Activated CD4-positive, alpha-beta T cell treated with anti-CD3 and anti-CD28 coated beads, Interleukin-2, amount 10 ng/mL, durations not matched to agents 7 days and 5 days (primary cell): ENCODE data around the gene MRGPRX2. TPM values are rescaled to one million over a fixed set of nuclear protein-coding genes. Genes with fewer than 3 reads are reported as not detected.

Source experiments
- CTCF ChIA-PET: fragments of 350-600 bp; sonication (Branson Sonifier 250); formaldehyde crosslinking; loops from one replicate; lab custom pipeline; 2021; ENCODE audit warnings: antibody characterized with exemption; lab: Charles Lee
- POLR2A ChIA-PET: fragments of 350-600 bp; sonication (Branson Sonifier 250); formaldehyde crosslinking; loops from one replicate; lab custom pipeline; 2021; ENCODE audit warnings: antibody characterized with exemption; lab: Charles Lee
- DNase-seq: peaks from one replicate; pipeline ENCODE4 v3.0.0-alpha.2; 2020
- H3K27ac Mint-ChIP-seq: one replicate; pipeline ENCODE4 v1.8.0; 2021; ENCODE audit warnings: mild to moderate bottlenecking, moderate library complexity, mixed read lengths
- H3K27me3 Mint-ChIP-seq: one replicate; pipeline ENCODE4 v1.8.0; 2021; ENCODE audit warnings: mixed read lengths
- H3K36me3 Mint-ChIP-seq: one replicate; pipeline ENCODE4 v1.8.0; 2021; ENCODE audit warnings: low read depth, mixed read lengths
- H3K4me1 Mint-ChIP-seq: one replicate; pipeline ENCODE4 v1.8.0; 2021; ENCODE audit warnings: mixed read lengths
- H3K4me3 Mint-ChIP-seq: one replicate; pipeline ENCODE4 v1.8.0; 2021; ENCODE audit warnings: mild to moderate bottlenecking, moderate library complexity, mixed read lengths
- H3K9me3 Mint-ChIP-seq: one replicate; pipeline ENCODE4 v1.8.0; 2021; ENCODE audit warnings: mixed read lengths
- total RNA-seq, 2 experiments: library from RNA; stranded (reverse); gene quantifications; one replicate each; pipeline ENCODE4 v1.2.3, GENCODE V29; 2021

The MRGPRX2 gene
- total RNA-seq: not detected

GRCh38 chr11:19060629-19061028 is at the start of gene MRGPRX2:
MRGPRX2 (minus strand) TSS chr11:19060717; CDS start chr11:19056402, 4,315 bp downstream.
- peaks cover 21% of the 10 kb centered on the region for H3K27me3 Mint-ChIP-seq
- ChIA-PET CTCF (interaction anchor here (0.6 to 2.1 kb wide), 2 partner anchors 10 to 1092 kb away, joined by 3 to 10 read pairs; no protein-coding TSS in a partner anchor), POLR2A (no interaction called here)
- no peaks in the 10 kb centered on the region for H3K9me3 Mint-ChIP-seq
- no peaks in the 10 kb centered on the region for H3K36me3 Mint-ChIP-seq
- H3K27ac Mint-ChIP-seq: no peak within 1 kb of the TSS
- peaks cover 18% of the 10 kb centered on the region for H3K4me1 Mint-ChIP-seq
- H3K4me3 Mint-ChIP-seq: no peak within 1 kb of the TSS
- DNase-seq: no peak

GRCh38 chr11:19110295-19110694 is 49.8 kb upstream of the MRGPRX2 start:
- Mint-ChIP-seq H3K4me3 (no peak overlapping the region), H3K27me3 (peaks cover 19% of the 10 kb centered on the region), H3K4me1 (no peaks in the 10 kb centered on the region), H3K27ac (no peak overlapping the region), H3K9me3 (no peaks in the 10 kb centered on the region), H3K36me3 (no peaks in the 10 kb centered on the region)
- no peak for DNase-seq
- ChIA-PET CTCF (interaction anchor here (1.0 kb wide), 1 partner anchor 30 kb away, joined by 3 read pairs; no protein-coding TSS in a partner anchor), POLR2A (no interaction called here)

GRCh38 chr11:19107125-19107524 is 46.6 kb upstream of the MRGPRX2 start:
- CTCF ChIA-PET: no interaction called here
- Mint-ChIP-seq H3K4me3 (no peak overlapping the region), H3K27me3 (peaks cover 10% of the 10 kb centered on the region), H3K27ac (no peak overlapping the region), H3K4me1 (no peaks in the 10 kb centered on the region), H3K9me3 (no peaks in the 10 kb centered on the region), H3K36me3 (no peaks in the 10 kb centered on the region)
- DNase-seq: no peak
- POLR2A ChIA-PET: no interaction called here

- H3K27ac Mint-ChIP-seq: no peak overlapping the region
- CTCF ChIA-PET: no interaction called here
- POLR2A ChIA-PET: no interaction called here
Measured at GRCh38 chr11:19105011-19105410, 44.5 kb upstream of the MRGPRX2 start.

GRCh38 chr11:19102521-19102900 is 42.0 kb upstream of the MRGPRX2 start:
- POLR2A ChIA-PET: no interaction called here
- Mint-ChIP-seq H3K9me3 (no peaks in the 10 kb centered on the region), H3K36me3 (no peaks in the 10 kb centered on the region), H3K27me3 (peaks cover 17% of the 10 kb centered on the region), H3K27ac (no peak overlapping the region), H3K4me3 (no peak overlapping the region), H3K4me1 (no peaks in the 10 kb centered on the region)
- no peak for DNase-seq
- CTCF ChIA-PET: no interaction called here

More at GRCh38 chr11:19105011-19105410, 44.5 kb upstream of the MRGPRX2 start:
- Mint-ChIP-seq H3K9me3 (no peaks in the 10 kb centered on the region), H3K4me1 (no peaks in the 10 kb centered on the region), H3K4me3 (no peak overlapping the region), H3K27me3 (peaks cover 9% of the 10 kb centered on the region), H3K36me3 (no peaks in the 10 kb centered on the region)
- no peak for DNase-seq

- no peaks in the 10 kb centered on the region for H3K4me1 Mint-ChIP-seq
- CTCF ChIA-PET: no interaction called here
- peaks cover 20% of the 10 kb centered on the region for H3K27me3 Mint-ChIP-seq
Measured at GRCh38 chr11:19101796-19102520, 41.4 kb upstream of the MRGPRX2 start.

GRCh38 chr11:19100885-19101284 is 40.4 kb upstream of the MRGPRX2 start:
- CTCF ChIA-PET: no interaction called here
- POLR2A ChIA-PET: no interaction called here
- Mint-ChIP-seq H3K4me1 (no peaks in the 10 kb centered on the region), H3K27me3 (peaks cover 29% of the 10 kb centered on the region), H3K4me3 (no peak overlapping the region), H3K27ac (no peak overlapping the region), H3K36me3 (no peaks in the 10 kb centered on the region), H3K9me3 (no peaks in the 10 kb centered on the region)
- DNase-seq: no peak

More at GRCh38 chr11:19101796-19102520, 41.4 kb upstream of the MRGPRX2 start:
- no peak for DNase-seq
- no peaks in the 10 kb centered on the region for H3K36me3 Mint-ChIP-seq
- no peaks in the 10 kb centered on the region for H3K9me3 Mint-ChIP-seq
- no peak overlapping the region for H3K27ac Mint-ChIP-seq
- POLR2A ChIA-PET: no interaction called here
- H3K4me3 Mint-ChIP-seq: no peak overlapping the region

- no peak for DNase-seq
- Mint-ChIP-seq H3K4me3 (no peak overlapping the region), H3K9me3 (no peaks in the 10 kb centered on the region), H3K27ac (no peak overlapping the region), H3K36me3 (no peaks in the 10 kb centered on the region), H3K4me1 (no peaks in the 10 kb centered on the region), H3K27me3 (peaks cover 30% of the 10 kb centered on the region)
- CTCF ChIA-PET: interaction anchor here (0.6 kb wide), 1 partner anchor 125 kb away, joined by 3 read pairs; no protein-coding TSS in a partner anchor
- POLR2A ChIA-PET: no interaction called here
Measured at GRCh38 chr11:19099093-19099492, 38.6 kb upstream of the MRGPRX2 start.

- peaks cover 41% of the 10 kb centered on the region for H3K27me3 Mint-ChIP-seq
- H3K36me3 Mint-ChIP-seq: no peaks in the 10 kb centered on the region
- ChIA-PET CTCF (no interaction called here), POLR2A (no interaction called here)
- no peaks in the 10 kb centered on the region for H3K4me1 Mint-ChIP-seq
- no peaks in the 10 kb centered on the region for H3K9me3 Mint-ChIP-seq
- no peak for DNase-seq
- no peak overlapping the region for H3K27ac Mint-ChIP-seq
- no peak overlapping the region for H3K4me3 Mint-ChIP-seq
Measured at GRCh38 chr11:19094859-19095258, 34.3 kb upstream of the MRGPRX2 start.

- ChIA-PET CTCF (interaction anchor here (1.7 kb wide), 1 partner anchor 16 kb away, joined by 5 read pairs; no protein-coding TSS in a partner anchor), POLR2A (no interaction called here)
- Mint-ChIP-seq H3K4me1 (no peaks in the 10 kb centered on the region), H3K36me3 (no peaks in the 10 kb centered on the region), H3K27me3 (peaks cover 41% of the 10 kb centered on the region), H3K27ac (no peak overlapping the region), H3K4me3 (no peak overlapping the region), H3K9me3 (no peaks in the 10 kb centered on the region)
- no peak for DNase-seq
Measured at GRCh38 chr11:19093976-19094375, 33.5 kb upstream of the MRGPRX2 start.

GRCh38 chr11:19092850-19093249 is 32.3 kb upstream of the MRGPRX2 start:
- Mint-ChIP-seq H3K27me3 (peaks cover 37% of the 10 kb centered on the region), H3K9me3 (no peaks in the 10 kb centered on the region), H3K36me3 (no peaks in the 10 kb centered on the region), H3K27ac (no peak overlapping the region), H3K4me3 (no peak overlapping the region), H3K4me1 (no peaks in the 10 kb centered on the region)
- ChIA-PET POLR2A (no interaction called here), CTCF (interaction anchor here (0.6 to 1.7 kb wide), 2 partner anchors 15 to 491 kb away, joined by 3 to 5 read pairs; no protein-coding TSS in a partner anchor)
- DNase-seq: no peak

GRCh38 chr11:19092342-19092741 is 31.8 kb upstream of the MRGPRX2 start:
- ChIA-PET CTCF (interaction anchor here (1.7 kb wide), 1 partner anchor 15 kb away, joined by 5 read pairs; no protein-coding TSS in a partner anchor), POLR2A (no interaction called here)
- H3K9me3 Mint-ChIP-seq: no peaks in the 10 kb centered on the region
- no peak overlapping the region for H3K4me3 Mint-ChIP-seq
- H3K4me1 Mint-ChIP-seq: no peaks in the 10 kb centered on the region
- H3K27me3 Mint-ChIP-seq: peaks cover 32% of the 10 kb centered on the region
- DNase-seq: no peak
- no peak overlapping the region for H3K27ac Mint-ChIP-seq
- no peaks in the 10 kb centered on the region for H3K36me3 Mint-ChIP-seq

GRCh38 chr11:19091366-19091765 is 30.8 kb upstream of the MRGPRX2 start:
- Mint-ChIP-seq H3K9me3 (no peaks in the 10 kb centered on the region), H3K27me3 (peaks cover 24% of the 10 kb centered on the region), H3K4me1 (no peaks in the 10 kb centered on the region), H3K36me3 (no peaks in the 10 kb centered on the region), H3K4me3 (no peak overlapping the region), H3K27ac (no peak overlapping the region)
- ChIA-PET POLR2A (no interaction called here), CTCF (no interaction called here)
- DNase-seq: no peak
